ENCODE data around the gene ULK3. TPM values are rescaled to one million over a fixed set of nuclear protein-coding genes. Genes with fewer than 3 reads are reported as not detected.
A peak's percentile ranks its signal among the peaks of the same experiment; 100 is the strongest.

Gene ULK3
- total RNA-seq, 1 donor from 2014 or later: 40.3 TPM

- H3K27me3 ChIP-seq (ENCODE audit: low read depth): peaks cover 5% of the 10 kb centered on the region
- no peak for TF ChIP-seq CTCF (IDR thresholded peaks at IDR 0.05)
- H3K4me1 ChIP-seq: peaks cover 4% of the 10 kb centered on the region
- no peak overlapping the region for H3K4me3 ChIP-seq
- H3K36me3 ChIP-seq: no peaks in the 10 kb centered on the region
- intact Hi-C loops (cut with DNase I): no loop called here
- ATAC-seq (no peak), DNase-seq (no peak)
- no peak overlapping the region for H3K27ac ChIP-seq
- H3K9me3 ChIP-seq: no peaks in the 10 kb centered on the region
Observed at GRCh38 chr15:74820056-74820455, 22.9 kb downstream of the ULK3 start.

GRCh38 chr15:74817370-74817737 is 25.6 kb downstream of the ULK3 start:
- intact Hi-C loops (cut with DNase I): no loop called here
- H3K4me1 ChIP-seq: peaks cover 4% of the 10 kb centered on the region
- no peaks in the 10 kb centered on the region for H3K27me3 ChIP-seq (ENCODE audit: low read depth)
- peak in 1 of 2 donors; percentile 22 for ATAC-seq
- TF ChIP-seq CTCF (IDR thresholded peaks at IDR 0.05): no peak
- no peaks in the 10 kb centered on the region for H3K9me3 ChIP-seq
- no peaks in the 10 kb centered on the region for H3K36me3 ChIP-seq
- H3K4me3 ChIP-seq: no peak overlapping the region
- DNase-seq: no peak
- H3K27ac ChIP-seq: no peak overlapping the region

GRCh38 chr15:74816624-74817369 is 26.2 kb downstream of the ULK3 start:
- peak in 1 of 2 donors; percentile 8 for ATAC-seq
- no peak overlapping the region for H3K4me3 ChIP-seq
- TF ChIP-seq CTCF (IDR thresholded peaks at IDR 0.05): no peak
- intact Hi-C loops (cut with DNase I): no loop called here
- DNase-seq: no peak
- H3K4me1 ChIP-seq: peaks cover 4% of the 10 kb centered on the region
- no peaks in the 10 kb centered on the region for H3K36me3 ChIP-seq
- H3K27ac ChIP-seq: no peak overlapping the region
- no peaks in the 10 kb centered on the region for H3K9me3 ChIP-seq
- H3K27me3 ChIP-seq (ENCODE audit: low read depth): no peaks in the 10 kb centered on the region

- H3K9me3 ChIP-seq: no peaks in the 10 kb centered on the region
- intact Hi-C loops (cut with DNase I): no loop called here
- TF ChIP-seq CTCF (IDR thresholded peaks at IDR 0.05): no peak
- H3K27me3 ChIP-seq (ENCODE audit: low read depth): no peaks in the 10 kb centered on the region
- DNase-seq (no peak), ATAC-seq (no peak)
- no peak overlapping the region for H3K4me3 ChIP-seq
- H3K4me1 ChIP-seq: peaks cover 4% of the 10 kb centered on the region
- H3K27ac ChIP-seq: no peak overlapping the region
- H3K36me3 ChIP-seq: no peaks in the 10 kb centered on the region
Observed at GRCh38 chr15:74815961-74816360, 27.0 kb downstream of the ULK3 start.

- no peak overlapping the region for H3K4me3 ChIP-seq
- no peaks in the 10 kb centered on the region for H3K36me3 ChIP-seq
- no peaks in the 10 kb centered on the region for H3K27me3 ChIP-seq (ENCODE audit: low read depth)
- no peak overlapping the region for H3K27ac ChIP-seq
- H3K4me1 ChIP-seq: peaks cover 4% of the 10 kb centered on the region
- intact Hi-C loops (cut with DNase I): no loop called here
- no peaks in the 10 kb centered on the region for H3K9me3 ChIP-seq
- no peak for ATAC-seq
- DNase-seq: no peak
- no peak for TF ChIP-seq CTCF (IDR thresholded peaks at IDR 0.05)
Observed at GRCh38 chr15:74815121-74815934, 27.6 kb downstream of the ULK3 start.

All from lower lobe of right lung (tissue), 2 donors.